Psoas muscle (tissue), 8 donors: ENCODE results near the gene PRR15. TPM values are rescaled to one million over a fixed set of nuclear protein-coding genes. Genes with fewer than 3 reads are reported as not detected.

ENCODE experiments used
- ATAC-seq, 4 donors: fragments of 200-7000 bp; cut with Tn5 transposase; one replicate each; pipeline ENCODE4 v1.9.1; 2020; ENCODE audit warnings: moderate library complexity in 3 of 4, mild to moderate bottlenecking in 2 of 4
- DNase-seq, 2 donors: peaks; one replicate each; pipeline ENCODE4 v3.0.0-alpha.2; 2020
- H3K27ac ChIP-seq: fragments of 200-600 bp; one replicate; pipeline ENCODE4 v1.8.0; 2022
- H3K27me3 ChIP-seq, 3 donors: fragments of 200-600 bp in 1 of 3; one replicate each; pipeline versions ENCODE4 v1.6.1 to v1.8.0; 2013 to 2022; ENCODE audit warnings: low read length in 2 of 3, mild to moderate bottlenecking in 2 of 3, moderate library complexity in 1 of 3; ENCODE audit not compliant: insufficient read depth in 3 of 3
- H3K36me3 ChIP-seq, 2 donors: fragments of 200-600 bp in 1 of 2; one replicate each; pipeline versions ENCODE4 v1.6.1 to v1.8.0; 2013 to 2022; ENCODE audit warnings: low read depth in 1 of 2, mild to moderate bottlenecking in 1 of 2, moderate library complexity in 1 of 2; ENCODE audit not compliant: insufficient read depth in 1 of 2
- H3K4me1 ChIP-seq: fragments of 200-600 bp; one replicate; pipeline ENCODE4 v1.8.0; 2022
- H3K4me3 ChIP-seq: fragments of 200-600 bp; one replicate; pipeline ENCODE4 v1.8.0; 2022; ENCODE audit warnings: mild to moderate bottlenecking
- H3K9me3 ChIP-seq: fragments of 200-600 bp; one replicate; pipeline ENCODE4 v1.8.0; 2022
- CTCF ChIP-seq: fragments of 200-600 bp; IDR thresholded peaks from one replicate; pipeline ENCODE4 v1.8.0; 2022; ENCODE audit warnings: antibody characterized with exemption
- WGBS, 3 donors: extraction: QIAGEN DNeasy Blood & Tissue Kit; methylation state at CpG; one replicate each; pipeline versions ENCODE4 v1.1.6 to v1.1.7; 2013; 5-methylcytosine and 5-hydroxymethylcytosine counted together
- intact Hi-C, 2 donors: fragments of 100-400 bp; cut with DNase I; formaldehyde crosslinking; loops; one replicate each; pipeline versions ENCODE4 v1.11.0 to v1.14.2; 2022
- polyA plus RNA-seq, 3 donors: library from polyadenylated mRNA; stranded (reverse); fragments of 200-250 nt; gene quantifications; one replicate each; pipeline ENCODE4 v1.2.3, GENCODE V29; 2013
- total RNA-seq, 4 donors: library from RNA; stranded (reverse); fragmentation: NEBNext Ultra II Directional in 2 of 4; extraction: Animal tissue kit (Norgen Biotek cat#: 25700) in 2 of 4; gene quantifications; one replicate each; pipeline versions ENCODE4 v1.2.1 to v1.2.4, GENCODE V29; 2021 to 2023
- donor health status: healthy with polysubstance abuse.
- donor health status: DM: no; HTN: no; CAD: no; lungs with moderate emphysema.
- donor health status: Bipolar disorder and iron deficiency.
- donor health status: healthy.
- donor health status: DM: yes; HTN: yes; CAD: no.
- donor health status: DM: no; HTN: no; CAD: no.
- donor health status: DM: no; HTN: no; CAD: no.
- donor health status: DM: yes; HTN: yes; CAD: no.

The PRR15 gene
- total and polyA plus RNA-seq, 7 donors = 0.05 to 0.32 (median 0.10) TPM; not detected in 3

GRCh38 chr7:29600661-29601060 lies 37.0 kb downstream of the PRR15 start:
- 80 to 93% (median 85%) methylated on average over 4 of the region's 4 CpGs for WGBS, 3 donors
- Histone ChIP-seq H3K4me3 (no peak overlapping the region), H3K27me3 (no peaks in the 10 kb centered on the region), H3K4me1 (no peaks in the 10 kb centered on the region), H3K36me3 (no peaks in the 10 kb centered on the region), H3K27ac (no peak overlapping the region), H3K9me3 (no peaks in the 10 kb centered on the region)
- no peak for TF ChIP-seq CTCF
- ATAC-seq (no peak), DNase-seq (no peak)
- intact Hi-C loops = no loop called here

GRCh38 chr7:29604052-29604451 lies 40.4 kb downstream of the PRR15 start:
- Histone ChIP-seq H3K4me1 (no peaks in the 10 kb centered on the region), H3K27me3 (no peaks in the 10 kb centered on the region), H3K4me3 (no peak overlapping the region), H3K36me3 (no peaks in the 10 kb centered on the region), H3K9me3 (no peaks in the 10 kb centered on the region), H3K27ac (no peak overlapping the region)
- DNase-seq (no peak), ATAC-seq (no peak)
- intact Hi-C loops = no loop called here
- no peak for TF ChIP-seq CTCF
- 95 to 98% (median 97%) methylated on average over 3 of the region's 3 CpGs for WGBS, 3 donors

- intact Hi-C loops = no loop called here
- Histone ChIP-seq H3K9me3 (no peaks in the 10 kb centered on the region), H3K4me1 (no peaks in the 10 kb centered on the region), H3K4me3 (no peak overlapping the region), H3K36me3 (no peaks in the 10 kb centered on the region), H3K27me3 (no peaks in the 10 kb centered on the region), H3K27ac (no peak overlapping the region)
- ATAC-seq (no peak), DNase-seq (no peak)
- no peak for TF ChIP-seq CTCF
Observed at GRCh38 chr7:29604702-29605101, 41.1 kb downstream of the PRR15 start.

DNA sequence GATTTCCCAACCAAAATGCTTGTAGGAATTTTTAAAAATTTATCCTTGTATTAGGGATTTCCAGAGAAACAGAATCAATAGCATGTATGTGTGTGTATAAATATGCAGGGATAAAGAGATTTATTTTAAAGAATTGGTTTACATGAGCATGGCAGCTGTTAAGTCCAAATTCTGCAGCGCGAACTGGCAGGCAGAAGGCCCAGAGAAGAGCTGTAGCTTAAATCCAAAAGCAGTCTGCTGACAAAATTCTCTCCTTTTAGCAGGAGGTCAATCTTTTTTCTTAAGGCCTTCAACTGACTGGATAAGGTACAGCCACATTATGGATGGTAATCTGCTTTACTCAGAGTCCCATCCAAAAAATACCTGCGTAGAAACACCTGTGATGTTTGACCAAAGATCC lies 42.0 kb downstream of the PRR15 start:
- DNase-seq (no peak), ATAC-seq (no peak)
- no peaks in the 10 kb centered on the region for H3K27me3 ChIP-seq
- TF ChIP-seq CTCF = no peak
- H3K4me3 ChIP-seq = no peak overlapping the region
- intact Hi-C loops = no loop called here
- H3K36me3 ChIP-seq = no peaks in the 10 kb centered on the region
- no peaks in the 10 kb centered on the region for H3K4me1 ChIP-seq
- H3K9me3 ChIP-seq = no peaks in the 10 kb centered on the region
- 84 to 90% (median 85%) methylated on average over 3 of the region's 3 CpGs for WGBS, 3 donors
- no peak overlapping the region for H3K27ac ChIP-seq

DNA sequence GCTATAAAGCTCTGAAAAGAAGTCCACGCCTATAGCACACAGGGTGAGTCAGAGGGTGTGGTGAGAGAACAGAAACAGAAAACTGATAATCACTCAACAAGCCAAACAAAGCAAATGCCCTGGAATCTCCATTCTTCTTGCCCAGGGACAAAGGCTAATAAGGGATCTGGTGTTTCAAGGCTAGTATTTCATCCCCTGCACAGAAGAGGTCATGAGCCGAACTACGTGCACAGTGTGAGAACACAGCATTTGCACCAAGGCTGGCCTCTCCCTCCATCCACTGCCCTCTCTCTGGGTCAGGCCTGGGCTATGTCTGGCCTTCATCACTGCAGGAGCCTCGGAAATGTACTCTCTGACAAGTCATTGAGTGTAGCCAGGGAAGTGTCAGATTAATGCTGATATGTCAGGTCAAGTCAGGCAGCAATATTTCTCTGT lies 42.7 kb downstream of the PRR15 start:
- Histone ChIP-seq H3K27me3 (no peaks in the 10 kb centered on the region), H3K27ac (no peak overlapping the region), H3K4me1 (no peaks in the 10 kb centered on the region), H3K9me3 (no peaks in the 10 kb centered on the region), H3K4me3 (no peak overlapping the region), H3K36me3 (no peaks in the 10 kb centered on the region)
- TF ChIP-seq CTCF = no peak
- intact Hi-C loops = no loop called here
- 75 to 82% (median 79%) methylated on average over 4 of the region's 4 CpGs for WGBS, 3 donors
- DNase-seq = no peak
- no peak for ATAC-seq
